ENCODE measurements around the gene IQGAP3.

DNA sequence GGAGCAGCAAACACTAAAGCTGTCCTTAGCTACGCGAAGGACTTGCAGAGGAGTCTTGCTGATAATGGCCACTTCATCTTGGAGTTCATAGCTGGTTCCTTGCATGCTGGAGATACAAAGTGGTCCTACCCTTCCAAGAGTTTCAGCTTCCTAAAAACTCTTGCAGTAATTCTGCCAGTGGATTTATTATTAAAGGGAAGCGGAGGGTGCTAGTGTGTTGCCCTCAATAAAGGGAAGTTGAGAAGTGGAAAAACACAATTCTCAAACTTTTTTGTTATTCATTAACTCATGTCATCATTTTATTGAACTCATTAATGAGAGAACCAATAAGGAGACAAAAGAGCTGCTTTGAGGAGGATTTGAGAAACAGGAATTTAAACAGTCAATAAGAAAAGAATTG lies 40.3 kb upstream of the IQGAP3 start:
- TF ChIP-seq, protein P1, sequence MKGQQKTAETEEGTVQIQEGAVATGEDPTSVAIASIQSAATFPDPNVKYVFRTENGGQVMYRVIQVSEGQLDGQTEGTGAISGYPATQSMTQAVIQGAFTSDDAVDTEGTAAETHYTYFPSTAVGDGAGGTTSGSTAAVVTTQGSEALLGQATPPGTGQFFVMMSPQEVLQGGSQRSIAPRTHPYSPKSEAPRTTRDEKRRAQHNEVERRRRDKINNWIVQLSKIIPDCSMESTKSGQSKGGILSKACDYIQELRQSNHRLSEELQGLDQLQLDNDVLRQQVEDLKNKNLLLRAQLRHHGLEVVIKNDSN (IDR thresholded peaks at IDR 0.05; ENCODE audit: borderline replicate concordance, low read depth): no peak
- TF ChIP-seq POLR2AphosphoS5 (IDR thresholded peaks at IDR 0.05; ENCODE audit: low read depth, low read length): no peak
- TF ChIP-seq EP300 (IDR thresholded peaks at IDR 0.05; ENCODE audit: borderline replicate concordance in 1 of 2, low read depth in 1 of 2, low read length in 1 of 2): no peak
- TF ChIP-seq GABPA (IDR thresholded peaks at IDR 0.05; ENCODE audit: low read depth): no peak
- TF ChIP-seq, protein P2, sequence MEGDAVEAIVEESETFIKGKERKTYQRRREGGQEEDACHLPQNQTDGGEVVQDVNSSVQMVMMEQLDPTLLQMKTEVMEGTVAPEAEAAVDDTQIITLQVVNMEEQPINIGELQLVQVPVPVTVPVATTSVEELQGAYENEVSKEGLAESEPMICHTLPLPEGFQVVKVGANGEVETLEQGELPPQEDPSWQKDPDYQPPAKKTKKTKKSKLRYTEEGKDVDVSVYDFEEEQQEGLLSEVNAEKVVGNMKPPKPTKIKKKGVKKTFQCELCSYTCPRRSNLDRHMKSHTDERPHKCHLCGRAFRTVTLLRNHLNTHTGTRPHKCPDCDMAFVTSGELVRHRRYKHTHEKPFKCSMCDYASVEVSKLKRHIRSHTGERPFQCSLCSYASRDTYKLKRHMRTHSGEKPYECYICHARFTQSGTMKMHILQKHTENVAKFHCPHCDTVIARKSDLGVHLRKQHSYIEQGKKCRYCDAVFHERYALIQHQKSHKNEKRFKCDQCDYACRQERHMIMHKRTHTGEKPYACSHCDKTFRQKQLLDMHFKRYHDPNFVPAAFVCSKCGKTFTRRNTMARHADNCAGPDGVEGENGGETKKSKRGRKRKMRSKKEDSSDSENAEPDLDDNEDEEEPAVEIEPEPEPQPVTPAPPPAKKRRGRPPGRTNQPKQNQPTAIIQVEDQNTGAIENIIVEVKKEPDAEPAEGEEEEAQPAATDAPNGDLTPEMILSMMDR (IDR thresholded peaks at IDR 0.05): no peak
- no peak for TF ChIP-seq NRF1 (IDR thresholded peaks at IDR 0.05; ENCODE audit: low read depth, low read length)
- no peak for TF ChIP-seq RAD21 (IDR thresholded peaks at IDR 0.05; ENCODE audit: low read length)
- no peak for TF ChIP-seq RFX5 (IDR thresholded peaks at IDR 0.05; ENCODE audit: low read length)
